ENCODE measurements around the gene TUBB2A.

DNA sequence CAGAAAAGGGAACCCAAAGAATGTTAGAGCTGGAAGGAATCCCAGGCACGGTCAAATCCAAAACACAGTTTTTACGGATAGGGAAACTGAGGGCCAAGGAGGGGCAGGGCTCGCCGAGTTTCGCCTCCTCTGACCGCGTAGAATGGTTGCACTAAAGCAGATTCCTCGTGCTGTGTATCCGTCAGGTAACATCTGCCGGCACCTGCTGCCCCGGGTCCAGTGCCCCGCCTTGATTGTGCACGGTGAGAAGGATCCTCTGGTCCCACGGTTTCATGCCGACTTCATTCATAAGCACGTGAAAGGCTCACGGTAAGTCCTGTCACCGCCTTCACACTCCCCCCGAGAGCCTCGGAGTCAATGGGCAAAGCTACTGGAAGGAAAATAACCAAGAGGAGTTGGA, 17.1 kb downstream of the TUBB2A start:
- TF ChIP-seq SUZ12 (IDR thresholded peaks at IDR 0.05; ENCODE audit: extremely low read depth, insufficient read depth, insufficient read length), result no peak
- TF ChIP-seq YY1 (IDR thresholded peaks at IDR 0.05; ENCODE audit: insufficient read depth, insufficient read length), result no peak

Measured in NT2/D1 (cell line).